ENCODE data around the gene GPR161. TPM values are rescaled to one million over a fixed set of nuclear protein-coding genes. Genes with fewer than 3 reads are reported as not detected.
"Not testable (repeated sequence)": the region's sequence is repeated elsewhere in the genome, so short reads cannot be mapped to it uniquely, and the experiment has no call there.

The GPR161 gene
- total and polyA plus RNA-seq, 7 donors, result 0.60 to 23.0 (median 8.9) TPM

GRCh38 chr1:168064216-168064615, 72.5 kb downstream of the GPR161 start:
- intact Hi-C loops (cut with DNase I), result no loop called here
- no peaks in the 10 kb centered on the region for H3K9me3 ChIP-seq
- no peak overlapping the region for H3K4me3 ChIP-seq
- peaks cover 0 to 59% (median 2%) of the 10 kb centered on the region in 4 donors for H3K36me3 ChIP-seq
- TF ChIP-seq EP300 (IDR thresholded peaks at IDR 0.05) (no peak), POLR2A (IDR thresholded peaks at IDR 0.05) (no peak), CTCF (IDR thresholded peaks at IDR 0.05) (no peak), POLR2AphosphoS5 (IDR thresholded peaks at IDR 0.05) (no peak)
- no peak for DNase-seq
- 100% methylated on average over 1 of the region's 1 CpG for WGBS, 2 donors
- no peaks in the 10 kb centered on the region for H3K27me3 ChIP-seq
- no peaks in the 10 kb centered on the region for H3K4me1 ChIP-seq
- H3K27ac ChIP-seq, result no peak overlapping the region

- no peak for DNase-seq
- H3K9me3 ChIP-seq, result no peaks in the 10 kb centered on the region
- 98 to 100% methylated on average over 2 of the region's 2 CpGs for WGBS, 2 donors
- TF ChIP-seq EP300 (IDR thresholded peaks at IDR 0.05) (no peak), CTCF (IDR thresholded peaks at IDR 0.05) (no peak), POLR2AphosphoS5 (IDR thresholded peaks at IDR 0.05) (no peak), POLR2A (IDR thresholded peaks at IDR 0.05) (no peak)
- no peak overlapping the region for H3K4me3 ChIP-seq
- H3K27ac ChIP-seq, result no peak overlapping the region
- peaks cover 0 to 5% (median 0%) of the 10 kb centered on the region in 4 donors for H3K4me1 ChIP-seq
- H3K36me3 ChIP-seq, result peaks cover 0 to 9% (median 0%) of the 10 kb centered on the region in 4 donors
- intact Hi-C loops (cut with DNase I), result no loop called here
- no peaks in the 10 kb centered on the region for H3K27me3 ChIP-seq
Measured at GRCh38 chr1:168057921-168058320, 78.8 kb downstream of the GPR161 start.

GRCh38 chr1:168057355-168057754, 79.4 kb downstream of the GPR161 start:
- no peak for DNase-seq

GRCh38 chr1:168056152-168056551, 80.6 kb downstream of the GPR161 start:
- H3K9me3 ChIP-seq; H3K4me3 ChIP-seq; H3K27me3 ChIP-seq; H3K36me3 ChIP-seq; H3K27ac ChIP-seq; DNase-seq; intact Hi-C loops (cut with DNase I): not testable (repeated sequence)
- peaks cover 0 to 11% (median 4%) of the 10 kb centered on the region in 4 donors for H3K4me1 ChIP-seq
- 73 to 94% methylated on average over 32 to 33 of the region's 35 CpGs for WGBS, 2 donors

More at GRCh38 chr1:168057355-168057754, 79.4 kb downstream of the GPR161 start:
- TF ChIP-seq CTCF (IDR thresholded peaks at IDR 0.05) (no peak), EP300 (IDR thresholded peaks at IDR 0.05) (no peak), POLR2A (IDR thresholded peaks at IDR 0.05) (no peak), POLR2AphosphoS5 (IDR thresholded peaks at IDR 0.05) (no peak)
- WGBS, 2 donors, result 96 to 100% methylated on average over 1 of the region's 1 CpG
- Histone ChIP-seq H3K36me3 (peaks cover 0 to 9% (median 0%) of the 10 kb centered on the region in 4 donors), H3K9me3 (no peaks in the 10 kb centered on the region), H3K4me3 (no peak overlapping the region), H3K27me3 (no peaks in the 10 kb centered on the region), H3K4me1 (peaks cover 0 to 6% (median 3%) of the 10 kb centered on the region in 4 donors), H3K27ac (no peak overlapping the region)
- intact Hi-C loops (cut with DNase I), result no loop called here

- no peak for DNase-seq
- Histone ChIP-seq H3K36me3 (peaks cover 0 to 9% (median 0%) of the 10 kb centered on the region in 4 donors), H3K4me1 (peaks cover 0 to 16% (median 4%) of the 10 kb centered on the region in 4 donors), H3K4me3 (no peak overlapping the region), H3K9me3 (no peaks in the 10 kb centered on the region), H3K27ac (no peak overlapping the region), H3K27me3 (no peaks in the 10 kb centered on the region)
- intact Hi-C loops (cut with DNase I), result loop anchor here (5.0 kb wide), 1 partner anchor 52 kb away; no protein-coding TSS in a partner anchor
- WGBS, 2 donors, result 70 to 85% methylated on average over 3 of the region's 3 CpGs
- no peak for TF ChIP-seq POLR2A (IDR thresholded peaks at IDR 0.05)
- no peak for TF ChIP-seq CTCF (IDR thresholded peaks at IDR 0.05)
- no peak for TF ChIP-seq EP300 (IDR thresholded peaks at IDR 0.05)
- no peak for TF ChIP-seq POLR2AphosphoS5 (IDR thresholded peaks at IDR 0.05)
Measured at GRCh38 chr1:168054117-168054516, 82.6 kb downstream of the GPR161 start.
